ENCODE data around the gene BARD1.
"Not testable (repeated sequence)": the region's sequence is repeated elsewhere in the genome, so short reads cannot be mapped to it uniquely, and the experiment has no call there.

The BARD1 gene

DNA sequence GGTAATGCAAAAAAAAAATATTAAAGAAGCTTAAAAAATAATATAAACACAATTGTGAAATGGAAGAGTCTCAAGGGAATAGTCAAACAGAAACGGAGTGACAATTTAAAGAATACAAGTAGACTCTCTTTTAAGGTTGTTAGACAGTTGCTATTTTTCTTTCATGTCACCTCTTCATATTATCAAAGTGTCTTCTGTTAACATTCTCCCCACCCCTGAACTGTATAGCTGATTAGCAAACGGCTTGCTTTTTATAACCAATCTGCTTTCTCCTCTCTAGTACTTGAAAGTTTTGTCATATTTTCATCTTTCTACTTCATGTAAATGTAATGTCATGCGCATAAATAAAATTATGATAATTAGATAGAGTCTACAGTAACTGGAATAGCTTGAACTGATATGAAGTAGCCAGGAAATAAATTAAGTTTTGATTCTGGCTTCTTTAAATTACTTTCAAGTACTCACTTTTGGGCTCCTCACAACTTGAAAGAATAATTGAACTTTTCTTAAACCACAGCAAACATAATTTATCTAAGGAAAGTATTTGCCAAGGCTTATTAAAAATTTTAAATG is 37.0 kb downstream of the BARD1 start:
- no peak for DNase-seq (ENCODE audit: low read depth in 2 of 2, low spot score in 1 of 2)

DNA sequence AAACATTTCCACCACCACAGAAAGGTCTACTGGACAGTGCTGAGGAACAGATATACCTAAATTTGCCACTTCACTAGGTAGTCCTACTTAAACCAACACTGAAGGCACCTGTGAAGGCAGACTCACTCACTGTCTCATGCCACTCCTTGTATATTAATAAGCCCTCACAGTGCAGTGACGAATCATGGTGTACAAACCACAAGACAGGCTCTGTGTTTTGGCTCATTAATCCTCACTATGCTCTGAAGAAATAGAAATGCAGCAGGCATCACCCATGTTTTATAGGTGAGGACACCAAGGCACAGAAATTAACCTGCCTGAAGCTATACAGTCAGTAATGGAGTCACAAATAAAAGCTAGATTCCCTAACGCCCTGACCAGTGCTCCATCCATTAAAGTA is 44.3 kb downstream of the BARD1 start:
- DNase-seq (ENCODE audit: low read depth in 2 of 2, low spot score in 1 of 2) = no peak

DNA sequence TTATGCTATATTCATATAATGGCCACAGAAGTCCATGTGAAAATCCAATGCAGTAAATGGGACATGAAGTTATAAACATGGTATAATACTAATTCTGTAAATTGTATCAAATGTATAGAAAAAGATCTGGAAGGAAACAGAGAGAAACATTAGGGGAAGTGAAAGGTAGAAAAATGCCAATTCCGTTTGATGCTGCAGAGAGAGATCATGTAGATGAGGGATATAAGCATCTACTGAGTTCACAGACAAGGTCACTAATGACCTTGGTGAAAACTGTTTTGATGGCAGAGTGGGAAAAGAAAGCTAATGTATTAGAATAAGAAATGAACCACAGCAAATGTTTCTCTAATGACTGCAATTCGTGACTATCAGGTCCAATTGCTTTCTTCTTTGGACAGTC is 56.0 kb downstream of the BARD1 start:
- DNase-seq (ENCODE audit: low read depth in 2 of 2, low spot score in 1 of 2) = no peak

DNA sequence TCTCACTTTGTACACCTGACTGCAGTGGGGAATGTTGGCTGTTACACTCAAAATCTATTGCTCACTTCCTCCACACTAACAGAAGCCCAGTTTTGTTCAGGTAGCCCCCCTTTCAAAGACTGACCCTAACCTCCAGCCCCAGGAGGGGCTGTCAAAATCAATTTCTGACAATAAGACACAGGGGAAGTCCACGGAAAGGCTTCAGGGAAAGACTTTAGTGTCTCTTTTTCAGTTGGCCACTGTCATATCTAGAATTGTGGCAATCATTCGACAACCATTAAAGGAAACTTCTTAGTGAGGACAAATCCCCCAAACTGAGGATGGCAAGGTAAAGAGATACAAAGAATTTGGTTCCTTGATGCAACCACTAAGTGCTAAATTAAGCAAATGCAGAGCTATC is 59.0 kb downstream of the BARD1 start:
- DNase-seq (ENCODE audit: low read depth in 2 of 2, low spot score in 1 of 2) = no peak

DNA sequence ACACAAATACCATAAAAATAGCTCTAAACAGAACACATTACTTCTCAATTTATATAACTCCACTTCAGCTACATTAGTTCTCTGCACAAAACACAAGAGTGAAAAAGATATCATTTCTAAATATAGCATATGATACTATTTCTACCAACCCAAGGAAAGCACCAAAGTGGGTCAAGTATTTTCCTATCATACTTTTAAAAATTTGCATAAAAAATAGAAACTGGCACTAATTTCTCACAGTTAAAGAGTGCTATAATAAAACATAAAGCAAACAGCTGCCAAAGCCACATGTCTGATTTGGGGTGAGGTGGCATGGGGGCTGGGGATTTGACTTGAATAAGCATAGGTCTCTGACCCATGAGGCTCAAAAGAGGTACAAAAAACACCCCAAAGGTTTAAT is 61.5 kb downstream of the BARD1 start:
- DNase-seq (ENCODE audit: low read depth in 2 of 2, low spot score in 1 of 2) = no peak

DNA sequence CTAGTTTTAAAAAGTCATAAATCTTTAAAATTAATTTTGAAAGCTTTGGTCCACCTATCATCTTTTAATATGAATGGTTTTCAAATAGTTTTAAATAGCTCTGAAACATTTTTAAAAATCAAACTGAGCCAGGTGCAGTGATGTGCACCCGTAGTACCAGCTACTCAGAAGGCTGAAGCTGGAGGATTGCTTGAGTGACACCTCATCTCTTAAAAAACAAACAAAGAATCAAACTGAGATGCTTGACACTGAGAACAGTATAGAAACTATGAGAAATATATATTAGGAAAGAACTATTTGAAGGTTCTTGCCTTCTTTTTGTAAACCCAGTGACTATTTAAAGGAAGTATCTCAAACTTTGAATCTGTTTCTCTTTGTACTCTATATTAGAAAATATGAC is 67.4 kb downstream of the BARD1 start:
- no peak for DNase-seq (ENCODE audit: low read depth in 2 of 2, low spot score in 1 of 2)

DNA sequence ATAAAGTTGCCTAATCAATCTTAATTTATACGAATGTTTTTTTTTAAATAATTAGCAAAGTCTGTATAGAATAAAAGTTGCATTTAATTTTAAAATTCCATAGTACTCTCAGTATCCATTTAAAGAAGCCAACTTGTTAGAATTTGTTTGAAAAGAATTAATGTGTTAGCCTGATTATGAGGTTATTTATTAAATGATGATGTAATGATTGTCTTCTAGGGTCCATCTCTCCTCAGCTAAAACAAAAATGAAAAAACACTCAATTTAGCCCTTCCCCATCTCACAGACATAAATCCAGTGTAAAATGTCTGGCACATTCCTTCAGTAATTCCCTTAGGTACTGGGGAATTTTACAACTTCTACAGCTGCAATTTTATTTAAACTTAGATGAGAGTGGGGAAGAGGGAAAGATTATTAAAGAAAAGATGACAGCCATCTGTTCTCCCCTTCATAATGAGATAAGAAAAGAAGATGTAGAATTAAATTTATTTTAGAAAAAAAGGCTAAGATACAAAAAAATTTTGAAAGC is 68.6 kb downstream of the BARD1 start:
- DNase-seq (ENCODE audit: low read depth in 2 of 2, low spot score in 1 of 2) = no peak

DNA sequence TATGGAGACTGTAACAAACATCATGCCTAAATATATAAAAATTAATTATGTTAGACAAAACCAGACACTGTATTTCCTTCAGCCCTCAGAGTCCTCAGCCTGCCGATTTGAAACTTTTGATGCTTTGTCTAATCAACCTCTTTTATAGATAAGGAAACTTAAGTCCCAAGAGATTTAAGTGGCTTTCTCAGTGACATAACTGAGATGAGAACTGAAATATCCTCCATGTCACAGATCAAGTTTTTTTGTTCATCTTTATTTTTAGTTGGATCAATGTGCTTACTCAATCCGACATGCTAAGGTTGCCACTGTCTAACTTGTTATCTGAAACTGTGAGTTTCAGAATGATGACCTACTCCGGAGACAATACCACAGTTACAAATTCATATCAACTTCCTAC is 72.3 kb downstream of the BARD1 start:
- no peak for DNase-seq (ENCODE audit: low read depth in 2 of 2, low spot score in 1 of 2)

DNA sequence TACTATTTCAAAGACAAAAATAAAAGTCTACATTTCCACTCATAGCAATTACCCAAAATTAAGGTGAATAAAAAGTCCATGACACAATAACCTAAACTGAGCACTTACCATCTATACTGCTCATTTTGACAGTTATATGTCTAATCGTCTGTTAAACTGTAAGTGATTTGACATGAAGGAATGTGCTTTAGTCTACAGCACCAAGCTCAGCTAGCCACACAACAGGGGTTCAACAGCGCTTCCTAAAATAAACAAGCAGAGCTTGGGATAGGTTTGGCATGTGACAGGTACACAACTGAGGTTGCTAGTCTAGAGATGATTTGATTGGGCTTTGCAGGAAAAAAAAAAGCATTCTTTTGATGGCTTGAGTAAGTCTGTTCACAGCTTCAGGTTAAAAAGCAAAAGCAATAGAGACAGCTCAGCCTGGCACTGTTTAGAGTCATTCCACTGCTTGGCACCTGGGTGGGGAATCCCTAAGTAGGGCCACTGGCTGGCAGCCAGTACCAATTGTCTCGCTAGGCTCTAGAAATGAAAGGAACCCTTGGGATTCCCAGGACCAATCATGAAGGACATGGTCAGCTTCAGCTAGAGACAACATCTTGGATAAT is 78.6 kb downstream of the BARD1 start:
- no peak for DNase-seq (ENCODE audit: low read depth in 2 of 2, low spot score in 1 of 2)

DNA sequence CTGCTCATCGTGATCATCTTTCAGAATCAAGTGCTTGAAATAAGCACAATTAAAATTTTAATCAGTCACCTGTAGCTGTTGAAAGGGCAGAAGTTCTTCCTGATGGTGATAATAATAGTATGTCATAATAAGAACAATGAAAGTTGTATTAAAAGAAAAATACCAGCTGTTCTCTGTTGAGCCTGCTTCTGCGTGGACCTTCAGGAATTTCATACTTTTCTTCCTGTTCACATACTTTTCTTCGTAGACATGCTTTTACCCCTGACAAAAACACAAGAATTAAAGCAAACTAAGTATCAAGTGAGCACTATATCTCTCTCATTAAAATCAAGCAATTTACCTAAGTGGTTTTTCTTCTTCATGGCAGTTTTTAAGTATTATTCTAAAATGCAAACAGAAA is 79.2 kb downstream of the BARD1 start:
- DNase-seq (ENCODE audit: low read depth in 2 of 2, low spot score in 1 of 2) = no peak

DNA sequence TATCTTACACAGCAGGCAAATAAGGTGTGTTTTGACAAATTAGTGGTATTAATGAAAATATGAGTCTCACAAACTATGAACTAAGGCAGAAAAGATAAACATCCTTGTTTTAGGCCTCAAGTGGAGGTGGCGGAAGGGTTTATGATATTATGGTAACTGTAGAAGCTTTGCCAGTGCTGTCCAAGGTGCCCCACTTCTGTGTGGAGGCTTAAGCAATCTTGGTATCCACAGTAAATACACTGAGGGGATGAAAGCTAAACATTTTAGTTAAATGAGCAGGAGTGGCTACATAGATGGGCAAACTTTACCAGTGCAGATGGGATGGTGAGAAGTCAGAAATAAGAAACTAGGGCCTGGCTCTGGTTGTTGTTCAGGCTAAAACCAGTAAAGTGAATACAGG is 84.7 kb downstream of the BARD1 start:
- no peak for DNase-seq (ENCODE audit: low read depth in 2 of 2, low spot score in 1 of 2)

DNA sequence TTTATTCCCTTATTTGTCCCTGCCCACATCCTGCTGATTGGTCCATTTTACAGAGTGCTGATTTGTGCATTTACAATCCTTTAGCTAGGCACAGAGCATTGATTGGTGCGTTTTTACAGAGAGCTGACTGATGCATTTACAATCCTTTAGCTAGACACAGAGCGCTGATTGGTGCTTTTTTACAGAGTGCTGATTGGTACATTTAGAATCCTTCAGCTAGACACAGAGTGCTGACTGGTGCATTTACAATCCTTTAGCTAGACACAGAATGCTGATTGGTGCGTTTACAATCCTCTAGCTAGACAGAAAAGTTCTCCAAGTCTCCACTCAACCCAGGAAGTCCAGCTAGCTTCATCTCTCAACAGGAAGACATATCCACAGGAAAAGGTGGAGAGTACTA is 91.6 kb downstream of the BARD1 start:
- DNase-seq (ENCODE audit: low read depth in 2 of 2, low spot score in 1 of 2) = not testable (repeated sequence)

DNA sequence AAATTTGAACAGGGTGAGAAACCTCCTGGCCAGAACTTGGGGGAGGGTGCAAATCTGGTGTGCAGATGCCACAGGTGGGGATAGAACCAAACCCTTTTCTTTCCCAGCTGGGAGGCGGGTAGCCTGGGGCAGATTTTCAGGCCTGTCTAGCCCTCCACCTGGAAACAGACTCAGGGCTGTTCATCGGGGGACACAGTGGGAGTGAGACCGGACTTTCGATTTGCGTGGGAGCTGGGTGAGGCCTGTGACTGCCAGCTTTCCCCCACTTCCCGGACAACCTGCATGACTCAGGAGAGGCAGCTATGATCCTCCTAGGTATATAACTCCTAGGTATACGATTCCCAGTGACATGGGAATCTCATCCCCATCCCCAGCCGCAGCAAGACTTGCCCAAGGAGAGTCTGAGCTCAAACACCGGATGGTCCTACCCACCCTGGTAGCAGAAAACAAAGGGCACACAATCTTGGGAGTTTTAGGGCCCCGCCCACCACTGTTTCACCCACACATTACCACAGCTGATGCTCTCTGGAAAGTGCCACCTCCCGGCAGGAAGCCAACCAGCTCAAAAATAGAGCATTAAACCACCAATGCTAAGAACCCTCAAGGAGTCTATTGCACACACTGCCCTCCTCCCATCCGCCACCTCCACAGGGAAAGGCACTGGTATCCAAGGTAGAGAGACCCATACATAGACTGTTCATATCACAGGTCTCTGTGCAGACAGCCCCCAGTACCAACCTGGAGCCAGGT is 92.5 kb downstream of the BARD1 start:
- DNase-seq (ENCODE audit: low read depth in 2 of 2, low spot score in 1 of 2) = no peak

DNA sequence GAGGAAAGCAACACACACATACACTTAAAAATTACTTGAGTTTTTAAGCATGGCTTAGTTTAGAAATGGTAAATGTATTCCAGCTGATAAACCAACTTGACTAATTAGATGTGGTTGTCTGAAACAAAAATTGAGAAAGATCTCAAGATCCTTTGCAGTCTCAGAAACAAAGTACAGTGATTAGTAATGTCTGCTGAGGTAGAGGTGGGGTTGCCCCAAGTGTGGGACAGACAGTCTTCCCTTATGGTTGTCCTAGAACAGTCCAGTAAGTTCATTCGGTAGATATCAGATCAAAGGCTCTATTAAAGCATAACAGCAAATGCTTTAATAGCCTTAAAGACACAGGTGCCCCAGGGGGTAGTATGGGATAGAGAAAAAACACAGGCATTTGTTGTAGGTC is 94.5 kb downstream of the BARD1 start:
- DNase-seq (ENCODE audit: low read depth in 2 of 2, low spot score in 1 of 2) = no peak

DNA sequence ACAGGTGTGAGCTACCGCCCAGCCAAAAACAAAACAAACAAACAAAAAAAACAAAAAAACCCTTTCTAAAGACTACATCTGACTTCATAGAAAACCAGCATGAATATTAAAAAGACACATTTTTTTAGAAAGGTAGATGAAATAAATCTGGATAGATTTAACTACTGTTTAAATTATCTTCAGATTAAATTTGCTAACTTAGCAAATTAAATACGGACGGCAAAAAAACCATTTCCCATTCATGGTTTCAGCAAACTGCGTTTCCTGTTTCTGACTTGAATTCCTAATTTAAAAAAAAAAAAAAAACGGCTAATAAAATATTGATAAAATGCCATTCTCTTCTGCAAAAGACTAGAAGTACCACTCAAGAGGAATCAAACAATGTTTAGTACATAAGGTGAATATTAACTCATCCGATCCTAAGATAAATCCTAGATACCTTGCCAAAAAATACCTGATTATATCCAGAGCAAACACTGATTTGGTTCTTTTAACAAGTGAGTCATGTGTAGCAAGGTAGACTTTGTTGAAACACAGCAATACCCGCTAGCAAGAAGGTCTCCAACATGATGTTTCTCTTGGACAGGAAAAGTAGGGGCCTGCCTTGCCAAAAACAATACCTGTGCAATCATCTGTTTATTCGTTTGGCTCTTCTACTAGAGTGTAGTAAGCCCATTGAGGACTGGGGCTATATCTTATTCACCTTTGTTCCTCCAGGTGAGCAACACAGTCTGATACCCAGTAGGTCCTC is 96.2 kb downstream of the BARD1 start:
- DNase-seq (ENCODE audit: low read depth in 2 of 2, low spot score in 1 of 2) = no peak

DNA sequence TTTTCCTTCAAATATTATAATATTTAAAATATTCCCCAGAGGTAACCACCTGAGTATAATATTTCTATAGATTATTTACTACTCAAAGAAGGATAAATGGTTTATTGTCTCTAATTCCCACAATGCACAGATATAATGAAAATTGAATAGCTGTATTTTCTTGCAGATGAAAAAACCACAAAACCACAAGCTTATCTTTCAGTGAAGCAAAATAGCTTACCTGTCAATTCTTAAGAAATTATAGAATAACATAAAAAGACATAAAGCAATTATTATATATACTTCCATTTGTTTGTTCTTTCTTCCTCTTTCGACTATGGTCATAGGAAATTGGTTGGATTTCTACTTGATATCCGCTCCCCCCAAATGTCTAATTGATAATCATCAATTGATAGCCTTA is 98.8 kb downstream of the BARD1 start:
- no peak for DNase-seq (ENCODE audit: low read depth in 2 of 2, low spot score in 1 of 2)

DNA sequence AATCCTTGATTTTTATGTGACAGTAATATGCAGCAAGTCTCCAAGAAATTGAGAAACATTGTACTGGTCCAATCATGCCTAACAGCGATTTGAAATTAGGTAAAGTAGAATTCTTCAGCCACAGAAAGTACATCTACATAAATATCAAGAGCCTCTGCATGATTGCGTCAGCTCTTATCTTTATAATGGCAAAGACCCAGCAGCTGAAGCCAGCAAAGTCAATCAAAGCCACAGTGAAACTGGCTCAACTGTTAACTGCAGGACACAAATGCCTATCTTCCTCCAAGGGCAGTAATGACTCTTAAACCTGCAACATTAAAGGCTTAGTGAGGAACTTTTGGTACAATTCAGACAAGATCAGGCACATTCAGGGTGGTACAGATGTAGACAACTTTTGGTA is 102.5 kb downstream of the BARD1 start:
- DNase-seq (ENCODE audit: low read depth in 2 of 2, low spot score in 1 of 2) = no peak

DNA sequence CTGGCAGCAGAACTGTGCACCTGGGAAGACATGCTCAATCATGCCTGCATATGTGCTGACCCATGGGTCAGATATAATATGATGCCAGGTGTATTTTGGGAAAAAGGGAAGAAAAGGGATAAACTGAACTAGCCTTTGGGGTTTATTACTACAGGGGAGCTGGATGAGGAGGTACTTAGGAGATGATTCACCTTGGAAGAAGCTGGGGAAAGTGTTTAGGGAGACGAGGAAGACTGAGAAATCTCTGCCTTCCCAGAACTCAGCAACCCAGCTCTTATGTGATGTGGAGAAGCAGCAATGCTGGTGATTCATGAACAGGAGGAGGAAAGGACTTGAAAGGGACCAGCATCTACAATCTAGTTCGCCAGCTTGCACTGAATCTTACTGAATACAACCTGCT is 110.2 kb downstream of the BARD1 start:
- no peak for DNase-seq (ENCODE audit: low read depth in 2 of 2, low spot score in 1 of 2)

DNA sequence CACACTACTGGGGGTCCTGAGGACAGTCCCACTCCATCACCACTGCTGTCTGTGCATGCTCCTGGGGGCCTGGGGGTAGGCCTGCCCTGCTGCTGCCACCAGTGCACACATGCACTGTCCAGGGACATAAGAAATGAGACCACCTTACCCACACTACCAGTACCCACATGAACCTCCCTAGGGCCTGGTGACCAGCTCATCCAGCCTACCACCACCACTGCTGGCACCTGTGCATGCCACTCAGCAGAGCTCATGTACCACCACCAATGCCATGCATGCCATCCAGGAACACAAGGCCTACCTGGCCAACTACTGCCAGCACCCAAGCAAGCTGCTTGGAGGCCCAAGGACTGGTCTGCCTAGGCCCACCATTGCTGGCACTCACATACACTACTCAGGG is 112.8 kb downstream of the BARD1 start:
- no peak for DNase-seq (ENCODE audit: low read depth in 2 of 2, low spot score in 1 of 2)

DNA sequence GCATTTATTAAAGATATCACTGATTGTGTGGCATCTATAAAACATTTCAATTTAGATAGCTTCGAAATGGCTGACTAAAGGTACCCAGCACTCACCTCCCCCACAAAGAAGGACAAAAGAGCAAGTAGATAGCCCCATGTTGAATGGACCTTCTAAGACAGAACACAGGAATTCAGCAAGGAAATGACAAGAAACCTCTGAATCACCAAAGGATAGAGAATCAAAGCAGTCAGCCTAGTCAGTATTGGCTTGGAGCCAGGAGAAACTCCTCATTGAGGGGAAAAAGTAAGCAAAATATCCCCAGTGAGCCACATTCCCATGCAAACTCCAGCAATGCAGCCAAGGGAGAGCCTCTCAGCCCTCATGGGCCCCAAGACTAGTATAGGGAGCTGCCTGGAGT is 113.7 kb downstream of the BARD1 start:
- DNase-seq (ENCODE audit: low read depth in 2 of 2, low spot score in 1 of 2) = no peak

DNA sequence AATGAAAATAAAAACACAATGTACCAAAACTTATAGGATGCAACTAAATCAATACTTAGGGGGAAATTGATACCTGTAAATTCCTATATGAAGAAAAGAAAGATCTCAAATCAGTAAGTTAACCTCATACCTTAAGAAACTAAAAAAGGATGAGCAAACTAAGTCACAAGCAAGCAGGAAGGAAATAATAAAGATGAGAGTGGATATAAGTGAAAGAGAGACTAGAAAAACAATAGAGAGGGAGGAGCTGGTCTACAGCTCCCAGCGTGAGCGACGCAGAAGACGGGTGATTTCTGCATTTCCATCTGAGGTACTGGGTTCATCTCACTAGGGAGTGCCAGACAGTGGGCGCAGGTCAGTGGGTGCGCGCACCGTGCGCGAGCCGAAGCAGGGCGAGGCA is 125.9 kb downstream of the BARD1 start:
- DNase-seq (ENCODE audit: low read depth in 2 of 2, low spot score in 1 of 2) = not testable (repeated sequence)

DNA sequence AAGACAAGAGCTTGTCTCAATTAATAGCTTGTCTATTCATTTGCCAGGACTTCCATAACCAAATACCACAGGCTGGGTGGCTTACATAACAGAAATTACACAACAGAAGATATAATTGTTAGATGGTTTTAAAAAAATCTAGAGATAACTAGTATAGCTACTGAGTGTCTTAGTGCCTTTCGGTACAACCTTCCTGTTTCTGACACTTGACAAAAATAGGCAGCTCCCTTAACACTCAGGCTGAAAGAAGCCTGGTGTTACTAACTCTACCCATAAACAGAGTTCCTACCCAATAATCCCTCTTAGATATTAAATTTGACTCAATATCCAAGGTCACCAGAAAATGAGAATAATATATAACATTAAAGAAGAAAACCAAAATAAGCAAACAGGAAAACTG is 129.7 kb downstream of the BARD1 start:
- no peak for DNase-seq (ENCODE audit: low read depth in 2 of 2, low spot score in 1 of 2)

Measured in stimulated activated CD8-positive, alpha-beta memory T cell treated with anti-CD3 and anti-CD28 coated beads, Interleukin-4, amount 100 ng/mL, for 4 hours (primary cell).